ENCODE results near the gene NUP98.
"Not testable (repeated sequence)": the region's sequence is repeated elsewhere in the genome, so short reads cannot be mapped to it uniquely, and the experiment has no call there.

The NUP98 gene

DNA sequence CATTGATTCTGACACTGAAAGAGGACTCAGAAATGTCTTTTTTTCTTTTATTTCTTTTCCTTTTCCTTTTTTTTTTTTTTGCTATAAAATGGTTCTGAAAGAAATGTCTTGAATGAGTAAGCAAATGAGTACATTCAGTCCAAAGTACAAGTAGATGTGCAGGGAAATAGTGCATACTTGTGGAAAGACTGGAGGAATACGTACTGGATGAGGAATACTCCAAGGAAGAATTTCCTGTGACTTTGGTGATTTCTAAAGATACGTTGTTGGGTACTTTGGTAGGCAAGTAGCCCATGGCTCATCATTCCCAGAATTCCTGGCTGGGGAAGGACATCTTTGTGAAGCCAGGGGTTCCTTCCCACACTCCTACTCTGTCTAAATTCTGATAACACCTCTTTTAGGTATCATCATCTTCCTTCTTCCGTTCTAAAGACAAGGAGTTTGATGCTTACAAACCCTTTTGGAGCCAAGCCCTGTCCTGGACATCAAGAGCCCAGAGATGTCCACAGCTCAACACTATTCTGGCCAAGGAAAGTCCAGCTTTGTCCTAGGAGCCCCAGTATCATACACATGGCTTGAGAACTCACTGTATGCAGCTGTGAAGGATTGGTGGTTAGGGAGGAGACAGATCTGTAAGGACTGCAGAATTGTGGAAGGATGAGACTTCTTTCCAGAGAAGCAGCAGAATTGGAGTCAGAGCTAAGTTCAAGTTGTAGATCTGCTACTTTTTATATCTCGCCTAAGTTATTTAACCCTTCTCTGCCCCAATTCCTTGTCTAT, 4.8 kb upstream of the NUP98 start:
- FAIRE-seq, result no peak
- TF ChIP-seq POU2F2 (IDR thresholded peaks at IDR 0.05; ENCODE audit: low read depth, low read length) (no peak), POLR2AphosphoS5 (IDR thresholded peaks at IDR 0.05; ENCODE audit: low read depth, low read length) (no peak), POLR2A (IDR thresholded peaks at IDR 0.05; ENCODE audit: low read depth, low read length) (no peak), PAX5 (IDR thresholded peaks at IDR 0.05; ENCODE audit: insufficient read depth, low read length, severe bottlenecking) (no peak), TAF1 (IDR thresholded peaks at IDR 0.05; ENCODE audit: low read depth, low read length) (no peak), SPI1 (IDR thresholded peaks at IDR 0.05; ENCODE audit: low read depth, low read length) (no peak)
- no peak for DNase-seq (ENCODE audit: insufficient read length, low spot score)

DNA sequence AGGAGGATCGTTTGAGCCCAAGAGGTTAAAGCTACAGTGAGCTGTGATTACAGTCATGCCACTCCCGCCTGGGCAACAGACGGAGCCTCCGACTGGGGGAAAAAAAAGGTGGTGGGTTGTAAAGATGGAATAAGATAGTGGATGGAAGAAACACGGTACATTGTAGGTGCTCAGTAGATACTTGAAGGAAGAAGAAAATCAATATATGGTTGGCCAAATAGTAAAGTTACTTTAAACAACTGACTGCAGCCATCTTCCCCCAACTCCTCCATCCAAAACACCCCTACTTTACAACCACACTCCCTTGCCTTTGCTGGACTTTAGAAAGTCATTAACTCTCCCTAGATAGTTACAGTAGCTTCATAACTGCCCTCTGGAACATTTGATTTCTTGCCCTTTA, 2.5 kb upstream of the NUP98 start:
- no peak for FAIRE-seq
- no peak for DNase-seq (ENCODE audit: insufficient read length, low spot score)
- no peak for TF ChIP-seq POLR2AphosphoS5 (IDR thresholded peaks at IDR 0.05; ENCODE audit: low read depth, low read length)
- no peak for TF ChIP-seq SPI1 (IDR thresholded peaks at IDR 0.05; ENCODE audit: low read depth, low read length)
- TF ChIP-seq TAF1 (IDR thresholded peaks at IDR 0.05; ENCODE audit: low read depth, low read length), result no peak
- TF ChIP-seq POLR2A (IDR thresholded peaks at IDR 0.05; ENCODE audit: low read depth, low read length), result no peak
- TF ChIP-seq PAX5 (IDR thresholded peaks at IDR 0.05; ENCODE audit: insufficient read depth, low read length, severe bottlenecking), result no peak
- no peak for TF ChIP-seq POU2F2 (IDR thresholded peaks at IDR 0.05; ENCODE audit: low read depth, low read length)

DNA sequence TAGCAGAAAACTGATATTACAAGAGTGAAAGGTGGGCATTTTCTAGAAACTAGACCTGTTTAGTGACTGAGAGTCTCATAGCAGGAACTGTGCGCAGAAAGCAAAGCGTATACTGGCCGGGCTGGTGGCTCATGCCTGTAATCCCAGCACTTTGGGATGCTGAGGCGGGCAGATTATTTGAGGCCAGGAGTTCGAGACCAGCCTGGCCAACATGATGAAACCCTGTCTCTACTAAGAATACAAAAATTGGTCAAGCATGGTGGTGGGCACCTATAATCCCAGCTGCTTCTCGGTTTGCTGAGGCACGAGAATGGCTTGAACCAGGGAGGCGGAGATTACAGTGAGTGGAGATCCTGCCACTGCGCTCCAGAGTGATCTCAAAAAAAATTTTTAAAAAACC, 1.8 kb upstream of the NUP98 start:
- TF ChIP-seq SPI1 (IDR thresholded peaks at IDR 0.05; ENCODE audit: low read depth, low read length) (no peak), TAF1 (IDR thresholded peaks at IDR 0.05; ENCODE audit: low read depth, low read length) (no peak), POLR2AphosphoS5 (IDR thresholded peaks at IDR 0.05; ENCODE audit: low read depth, low read length) (no peak), PAX5 (IDR thresholded peaks at IDR 0.05; ENCODE audit: insufficient read depth, low read length, severe bottlenecking) (no peak)
- FAIRE-seq, result no peak
- no peak for DNase-seq (ENCODE audit: insufficient read length, low spot score)

DNA sequence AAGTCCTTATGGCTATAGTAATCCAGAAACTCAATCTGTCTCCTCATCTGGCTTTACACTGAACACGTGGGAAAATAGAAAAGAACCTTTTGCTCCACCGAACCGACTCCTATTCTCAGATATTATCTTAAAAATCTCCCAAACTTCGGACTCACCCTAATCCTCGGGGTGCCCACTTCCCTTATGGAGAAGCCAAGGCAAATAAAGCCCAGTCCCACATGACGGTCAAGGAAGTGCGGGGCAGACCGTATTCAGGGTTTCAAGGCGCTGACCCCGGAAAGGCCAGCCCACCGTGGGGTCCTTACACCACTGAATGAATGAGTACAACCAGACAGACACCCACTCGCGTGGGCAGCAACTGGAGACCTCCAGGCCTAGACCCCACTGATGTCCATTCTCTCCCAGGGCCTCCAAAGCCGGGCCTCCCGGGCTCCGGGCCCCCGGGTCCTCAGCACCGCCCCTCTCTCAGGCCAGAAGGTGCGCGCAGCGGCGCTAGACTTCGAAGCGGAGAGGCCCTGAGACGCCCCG, 489 bp downstream of the NUP98 start:
- DNase-seq (ENCODE audit: insufficient read length, low spot score), result no peak
- TF ChIP-seq POLR2AphosphoS5 (IDR thresholded peaks at IDR 0.05; ENCODE audit: low read depth, low read length) (no peak), PAX5 (IDR thresholded peaks at IDR 0.05; ENCODE audit: insufficient read depth, low read length, severe bottlenecking) (no peak), TAF1 (IDR thresholded peaks at IDR 0.05; ENCODE audit: low read depth, low read length) (no peak), SPI1 (IDR thresholded peaks at IDR 0.05; ENCODE audit: low read depth, low read length) (no peak), POLR2A (IDR thresholded peaks at IDR 0.05; ENCODE audit: low read depth, low read length) (no peak), POU2F2 (IDR thresholded peaks at IDR 0.05; ENCODE audit: low read depth, low read length) (no peak)
- FAIRE-seq, result no peak

DNA sequence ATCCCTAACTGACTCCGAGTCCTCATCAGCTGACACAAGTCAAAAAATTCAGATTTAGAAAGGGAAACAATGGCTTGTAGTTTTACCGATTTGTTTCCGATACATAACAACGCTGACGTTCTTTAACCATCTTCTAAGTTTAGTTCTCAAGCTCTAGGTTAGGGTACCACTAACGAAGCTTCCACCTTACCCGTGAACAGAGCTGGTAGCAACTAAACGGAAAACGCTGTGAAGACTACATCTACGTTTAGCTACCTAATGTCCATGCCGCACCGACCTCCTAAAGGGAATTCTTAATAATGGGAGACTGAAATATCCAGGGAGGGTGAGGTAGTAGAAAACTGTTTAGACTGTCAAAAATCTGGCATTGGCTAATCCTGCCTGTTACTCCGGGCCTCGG, 1.0 kb downstream of the NUP98 start:
- TF ChIP-seq TAF1 (IDR thresholded peaks at IDR 0.05; ENCODE audit: low read depth, low read length) (no peak), SPI1 (IDR thresholded peaks at IDR 0.05; ENCODE audit: low read depth, low read length) (no peak), PAX5 (IDR thresholded peaks at IDR 0.05; ENCODE audit: insufficient read depth, low read length, severe bottlenecking) (no peak), POU2F2 (IDR thresholded peaks at IDR 0.05; ENCODE audit: low read depth, low read length) (no peak), POLR2A (IDR thresholded peaks at IDR 0.05; ENCODE audit: low read depth, low read length) (no peak), POLR2AphosphoS5 (IDR thresholded peaks at IDR 0.05; ENCODE audit: low read depth, low read length) (no peak)
- FAIRE-seq (no peak), DNase-seq (ENCODE audit: insufficient read length, low spot score) (no peak)

DNA sequence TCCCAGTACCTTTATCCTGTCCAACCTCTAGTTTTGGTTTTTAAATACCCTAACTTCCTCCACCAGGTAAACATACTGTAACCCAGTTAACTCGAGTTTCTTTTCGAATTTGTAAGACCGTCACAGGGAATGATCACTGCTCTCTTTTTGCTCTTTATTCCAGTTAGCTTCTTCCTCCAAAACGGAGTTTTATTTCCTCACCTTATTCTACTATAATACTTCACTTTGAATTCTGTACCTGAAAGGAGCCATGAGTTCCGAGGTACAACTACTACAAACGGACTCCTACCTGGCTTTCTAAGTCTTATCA, 1.4 kb downstream of the NUP98 start:
- no peak for DNase-seq (ENCODE audit: insufficient read length, low spot score)
- FAIRE-seq, result no peak
- TF ChIP-seq POLR2AphosphoS5 (IDR thresholded peaks at IDR 0.05; ENCODE audit: low read depth, low read length) (no peak), SPI1 (IDR thresholded peaks at IDR 0.05; ENCODE audit: low read depth, low read length) (no peak), TAF1 (IDR thresholded peaks at IDR 0.05; ENCODE audit: low read depth, low read length) (no peak), POU2F2 (IDR thresholded peaks at IDR 0.05; ENCODE audit: low read depth, low read length) (no peak), POLR2A (IDR thresholded peaks at IDR 0.05; ENCODE audit: low read depth, low read length) (no peak), PAX5 (IDR thresholded peaks at IDR 0.05; ENCODE audit: insufficient read depth, low read length, severe bottlenecking) (no peak)

DNA sequence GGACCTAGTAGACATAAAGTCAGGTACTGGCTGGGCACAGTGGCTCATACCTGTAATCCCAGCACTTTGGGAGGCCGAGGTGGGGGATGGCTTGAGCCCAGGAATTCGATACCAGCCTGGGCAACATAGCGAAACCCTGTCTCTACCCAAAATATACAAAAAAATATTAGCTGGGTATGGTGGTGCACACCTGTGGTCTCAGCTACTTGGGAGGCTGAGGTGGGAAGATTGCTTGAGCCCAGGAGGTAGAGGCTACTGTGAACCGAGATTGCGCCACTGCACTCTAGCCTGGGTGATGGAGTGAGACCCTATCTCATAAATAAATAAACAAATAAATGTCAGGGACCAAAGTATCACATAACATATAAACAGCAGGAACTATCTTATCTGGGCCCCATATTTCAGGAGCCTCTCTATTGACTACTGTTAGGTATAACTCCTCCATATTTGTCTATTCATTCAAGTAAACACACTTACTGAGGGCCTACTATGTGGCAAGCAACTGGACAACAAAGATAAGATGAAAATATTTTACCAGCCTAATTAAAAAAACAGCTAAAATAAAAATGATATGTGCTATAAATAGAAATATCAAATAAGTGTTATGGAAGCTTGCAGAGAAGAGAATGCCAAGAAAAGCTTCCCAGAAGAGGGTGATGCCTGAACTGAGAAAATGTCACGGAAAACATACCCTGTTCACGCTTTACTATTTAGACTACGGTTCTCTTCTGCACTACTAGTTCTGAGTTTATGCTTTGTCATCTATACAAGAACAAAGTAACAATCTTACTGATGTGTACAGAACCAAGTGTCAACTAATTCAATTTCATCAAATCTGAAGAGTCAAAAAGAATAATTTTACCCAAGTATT, 2.0 kb downstream of the NUP98 start:
- no peak for TF ChIP-seq SPI1 (IDR thresholded peaks at IDR 0.05; ENCODE audit: low read depth, low read length)
- no peak for TF ChIP-seq POU2F2 (IDR thresholded peaks at IDR 0.05; ENCODE audit: low read depth, low read length)
- TF ChIP-seq POLR2A (IDR thresholded peaks at IDR 0.05; ENCODE audit: low read depth, low read length), result no peak
- no peak for TF ChIP-seq PAX5 (IDR thresholded peaks at IDR 0.05; ENCODE audit: insufficient read depth, low read length, severe bottlenecking)
- no peak for TF ChIP-seq POLR2AphosphoS5 (IDR thresholded peaks at IDR 0.05; ENCODE audit: low read depth, low read length)
- no peak for TF ChIP-seq TAF1 (IDR thresholded peaks at IDR 0.05; ENCODE audit: low read depth, low read length)
- FAIRE-seq (no peak), DNase-seq (ENCODE audit: insufficient read length, low spot score) (no peak)

DNA sequence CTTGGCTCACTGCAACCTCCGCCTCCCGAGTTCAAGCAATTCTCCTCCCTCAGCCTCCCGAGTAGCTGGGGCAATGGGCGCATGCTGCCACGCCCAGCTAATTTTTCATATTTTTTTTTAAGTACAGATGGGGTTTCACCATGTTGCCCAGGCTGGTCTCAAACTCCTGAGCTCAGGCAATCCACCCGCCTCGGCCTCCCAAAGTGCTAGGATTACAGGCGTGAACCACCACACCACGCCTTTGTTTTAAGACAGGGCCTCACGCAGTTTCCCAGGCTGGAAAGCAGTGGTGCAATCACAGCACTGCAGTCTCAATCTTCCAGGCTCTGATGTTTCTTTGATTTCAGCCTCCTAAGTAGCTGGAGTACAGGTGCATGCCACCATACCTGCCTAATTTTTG, 3.0 kb downstream of the NUP98 start:
- DNase-seq (ENCODE audit: insufficient read length, low spot score); FAIRE-seq: not testable (repeated sequence)

DNA sequence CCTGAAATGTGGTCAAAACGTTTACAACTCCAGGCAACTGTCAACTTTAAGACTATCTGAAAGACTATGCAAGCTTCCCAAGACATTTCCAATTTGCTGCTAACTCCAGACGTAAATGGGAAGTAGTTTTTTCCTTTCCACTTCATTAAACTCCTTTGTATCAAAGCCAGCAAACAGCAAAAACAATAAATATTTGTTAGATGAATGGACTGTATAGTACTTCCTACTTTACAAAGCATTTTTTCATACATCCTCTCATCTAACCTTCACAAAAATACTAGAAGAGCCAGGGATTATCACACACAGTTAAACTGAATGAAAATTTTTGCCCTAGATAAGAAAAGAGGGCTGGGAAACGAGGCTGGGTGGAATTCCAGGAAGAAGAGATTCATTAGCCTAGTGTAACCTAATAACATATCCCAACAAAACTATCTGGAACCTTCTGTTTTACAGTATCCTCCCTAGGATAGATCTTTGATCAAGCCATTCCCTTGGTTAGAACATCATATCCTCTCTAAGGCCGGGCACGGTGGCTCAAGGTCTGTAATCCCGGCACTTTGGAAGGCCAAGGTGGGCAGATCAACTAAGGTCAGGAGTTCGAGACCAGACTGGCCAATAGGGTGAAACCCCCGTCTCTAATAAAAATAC, 10.4 kb downstream of the NUP98 start:
- DNase-seq (ENCODE audit: insufficient read length, low spot score) (no peak), FAIRE-seq (no peak)
- no peak for TF ChIP-seq TAF1 (IDR thresholded peaks at IDR 0.05; ENCODE audit: low read depth, low read length)
- TF ChIP-seq PAX5 (IDR thresholded peaks at IDR 0.05; ENCODE audit: insufficient read depth, low read length, severe bottlenecking), result no peak
- TF ChIP-seq POU2F2 (IDR thresholded peaks at IDR 0.05; ENCODE audit: low read depth, low read length), result no peak
- no peak for TF ChIP-seq SPI1 (IDR thresholded peaks at IDR 0.05; ENCODE audit: low read depth, low read length)
- TF ChIP-seq POLR2A (IDR thresholded peaks at IDR 0.05; ENCODE audit: low read depth, low read length), result no peak
- no peak for TF ChIP-seq POLR2AphosphoS5 (IDR thresholded peaks at IDR 0.05; ENCODE audit: low read depth, low read length)

Measured in GM12891 (cell line).